T-helper 22 cell (primary cell): ENCODE measurements around the gene TBCA.

ENCODE experiments used
- DNase-seq: peaks from one replicate; pipeline ENCODE4 v3.0.0-alpha.2; 2020; ENCODE audit warnings: low read depth

Gene TBCA

GRCh38 chr5:77775790-77776553 lies at the start of gene TBCA:
Gene TBCA (minus strand): TSS chr5:77776339. CDS start chr5:77776257, 82 bp downstream.
- DNase-seq: peak; percentile 87

- no peak for DNase-seq
Measured at GRCh38 chr5:77824981-77825380, 48.8 kb upstream of the TBCA start.

- no peak for DNase-seq
Measured at GRCh38 chr5:77816686-77817085, 40.5 kb upstream of the TBCA start.

GRCh38 chr5:77812926-77813589 lies 36.9 kb upstream of the TBCA start:
- DNase-seq: no peak

GRCh38 chr5:77806213-77806843 lies 30.2 kb upstream of the TBCA start:
- DNase-seq: no peak

- no peak for DNase-seq
Measured at GRCh38 chr5:77798456-77798855, 22.3 kb upstream of the TBCA start.

- no peak for DNase-seq
Measured at GRCh38 chr5:77797136-77797535, 21.0 kb upstream of the TBCA start.

GRCh38 chr5:77795846-77796245 lies 19.7 kb upstream of the TBCA start:
- no peak for DNase-seq

GRCh38 chr5:77795268-77795667 lies 19.1 kb upstream of the TBCA start:
- no peak for DNase-seq

- no peak for DNase-seq
Measured at GRCh38 chr5:77791926-77792325, 15.8 kb upstream of the TBCA start.

GRCh38 chr5:77791356-77791755 lies 15.2 kb upstream of the TBCA start:
- DNase-seq: no peak

GRCh38 chr5:77785229-77785628 lies 9.1 kb upstream of the TBCA start:
- DNase-seq: no peak

- no peak for DNase-seq
Measured at GRCh38 chr5:77784735-77785134, 8.6 kb upstream of the TBCA start.

GRCh38 chr5:77781076-77781475 lies 4.9 kb upstream of the TBCA start:
- no peak for DNase-seq

GRCh38 chr5:77778881-77779438 lies 2.8 kb upstream of the TBCA start:
- no peak for DNase-seq

- DNase-seq: no peak
Measured at GRCh38 chr5:77778398-77778797, 2.3 kb upstream of the TBCA start.

GRCh38 chr5:77777911-77778310 lies 1.8 kb upstream of the TBCA start:
- no peak for DNase-seq

GRCh38 chr5:77777281-77777892 lies 1.2 kb upstream of the TBCA start:
- no peak for DNase-seq

- DNase-seq: no peak
Measured at GRCh38 chr5:77776554-77777206, 541 bp upstream of the TBCA start.

- DNase-seq: no peak
Measured at GRCh38 chr5:77774981-77775789, 954 bp downstream of the TBCA start.

GRCh38 chr5:77773734-77774280 lies 2.3 kb downstream of the TBCA start:
- DNase-seq: no peak
